K562 (cell line): ENCODE results near the gene CD163.

Source experiments
- DACH1 ChIP-seq: fragments of 450-650 bp; IDR thresholded peaks from 2 replicates; pipeline ENCODE4 v1.6.1; 2018; ENCODE audit not compliant: partially characterized antibody
- ESRRA ChIP-seq: fragments of 450-650 bp; IDR thresholded peaks from 2 replicates; pipeline ENCODE4 v1.6.1; 2014; ENCODE audit warnings: low read depth, mild to moderate bottlenecking, moderate library complexity, borderline replicate concordance
- REST ChIP-seq, 2 experiments: fragments of 450-650 bp; formaldehyde crosslinking in 1 of 2; IDR thresholded peaks; 2 replicates each; pipeline versions ENCODE4 v1.4.0 to v1.6.1; 2014 to 2020; ENCODE audit warnings: mild to moderate bottlenecking in 2 of 2, borderline replicate concordance in 1 of 2, low read depth in 1 of 2
- SRF ChIP-seq, 2 experiments: fragments of 250-450, 450-650 bp in 1 of 2; sonication (Bioruptor Pico) in 1 of 2; sonication (generic) in 1 of 2; formaldehyde crosslinking; IDR thresholded peaks; 2 replicates each; pipeline versions ENCODE4 v1.5.0 to v1.5.1; 2020 to 2022; ENCODE audit warnings: mild to moderate bottlenecking in 1 of 2, missing genetic modification reagents in 1 of 2
- U2AF1 ChIP-seq: fragments of 200-400 bp; formaldehyde crosslinking; optimal IDR thresholded peaks from 2 replicates; pipeline ENCODE3; 2017; ENCODE audit warnings: mild to moderate bottlenecking, low read depth, low read length, moderate library complexity
- TF ChIP-seq, protein P1 (sequence below): fragments of 250-450 bp; sonication (Bioruptor Pico); IDR thresholded peaks from 2 replicates; pipeline ENCODE4 v1.5.1; 2021; ENCODE audit warnings: mild to moderate bottlenecking
- TF ChIP-seq, protein P2 (sequence below): sonication (generic); formaldehyde crosslinking; IDR thresholded peaks from 2 replicates; pipeline ENCODE4 v1.9.0; 2022; ENCODE audit warnings: mild to moderate bottlenecking, missing genetic modification reagents

DNA sequence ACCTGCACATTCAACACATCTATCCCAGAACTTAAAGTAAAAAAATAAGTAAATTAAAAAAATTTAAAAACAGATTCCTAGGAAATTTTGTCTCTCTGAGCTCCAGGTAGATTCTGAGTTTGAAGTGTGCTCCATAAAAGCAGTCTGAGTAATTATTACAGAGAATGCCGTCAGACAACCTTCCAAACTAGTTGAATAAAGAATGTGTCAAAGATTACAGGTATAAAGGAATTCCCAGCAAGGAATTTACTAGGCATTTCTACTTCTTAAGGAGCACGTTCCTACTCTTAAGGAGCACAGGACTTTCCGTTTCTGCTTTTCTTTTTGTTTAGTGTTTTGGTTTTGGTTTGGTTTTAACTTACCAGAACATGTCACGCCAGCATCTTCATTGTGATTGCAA lies 7.1 kb downstream of the CD163 start:
- TF ChIP-seq, protein P1, sequence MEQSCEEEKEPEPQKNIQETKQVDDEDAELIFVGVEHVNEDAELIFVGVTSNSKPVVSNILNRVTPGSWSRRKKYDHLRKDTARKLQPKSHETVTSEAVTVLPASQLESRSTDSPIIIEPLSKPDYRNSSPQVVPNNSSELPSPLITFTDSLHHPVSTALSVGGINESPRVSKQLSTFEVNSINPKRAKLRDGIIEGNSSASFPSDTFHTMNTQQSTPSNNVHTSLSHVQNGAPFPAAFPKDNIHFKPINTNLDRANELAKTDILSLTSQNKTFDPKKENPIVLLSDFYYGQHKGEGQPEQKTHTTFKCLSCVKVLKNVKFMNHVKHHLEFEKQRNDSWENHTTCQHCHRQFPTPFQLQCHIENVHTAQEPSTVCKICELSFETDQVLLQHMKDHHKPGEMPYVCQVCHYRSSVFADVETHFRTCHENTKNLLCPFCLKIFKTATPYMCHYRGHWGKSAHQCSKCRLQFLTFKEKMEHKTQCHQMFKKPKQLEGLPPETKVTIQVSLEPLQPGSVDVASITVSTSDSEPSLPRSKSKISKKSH: no peak
- no peak for TF ChIP-seq SRF (CRISPR knock-in tag; IDR thresholded peaks at IDR 0.05)
- TF ChIP-seq, protein P2, sequence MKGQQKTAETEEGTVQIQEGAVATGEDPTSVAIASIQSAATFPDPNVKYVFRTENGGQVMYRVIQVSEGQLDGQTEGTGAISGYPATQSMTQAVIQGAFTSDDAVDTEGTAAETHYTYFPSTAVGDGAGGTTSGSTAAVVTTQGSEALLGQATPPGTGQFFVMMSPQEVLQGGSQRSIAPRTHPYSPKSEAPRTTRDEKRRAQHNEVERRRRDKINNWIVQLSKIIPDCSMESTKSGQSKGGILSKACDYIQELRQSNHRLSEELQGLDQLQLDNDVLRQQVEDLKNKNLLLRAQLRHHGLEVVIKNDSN (CRISPR knock-in tag): no peak
- no peak for TF ChIP-seq DACH1
- TF ChIP-seq ESRRA: no peak
- TF ChIP-seq REST (IDR thresholded peaks at IDR 0.05; ENCODE audit: borderline replicate concordance): no peak
- no peak for TF ChIP-seq REST (CRISPR knock-in tag; IDR thresholded peaks at IDR 0.05; ENCODE audit: low read depth)
- TF ChIP-seq U2AF1: no peak
